Activated T-cell treated with anti-CD3 and anti-CD28 coated beads for 24 hours (primary cell): ENCODE results near the gene EED.
A peak's percentile ranks its signal among the peaks of the same experiment; 100 is the strongest.

Experiments used
- DNase-seq: peaks from one replicate; pipeline ENCODE4 v3.0.0-alpha.2; 2020; ENCODE audit warnings: low read depth

Gene EED, protein sequence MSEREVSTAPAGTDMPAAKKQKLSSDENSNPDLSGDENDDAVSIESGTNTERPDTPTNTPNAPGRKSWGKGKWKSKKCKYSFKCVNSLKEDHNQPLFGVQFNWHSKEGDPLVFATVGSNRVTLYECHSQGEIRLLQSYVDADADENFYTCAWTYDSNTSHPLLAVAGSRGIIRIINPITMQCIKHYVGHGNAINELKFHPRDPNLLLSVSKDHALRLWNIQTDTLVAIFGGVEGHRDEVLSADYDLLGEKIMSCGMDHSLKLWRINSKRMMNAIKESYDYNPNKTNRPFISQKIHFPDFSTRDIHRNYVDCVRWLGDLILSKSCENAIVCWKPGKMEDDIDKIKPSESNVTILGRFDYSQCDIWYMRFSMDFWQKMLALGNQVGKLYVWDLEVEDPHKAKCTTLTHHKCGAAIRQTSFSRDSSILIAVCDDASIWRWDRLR

GRCh38 chr11:86244522-86245368, at the start of gene EED:
Gene EED (plus strand): TSS chr11:86244753. CDS start chr11:86245230, 477 bp downstream.
- DNase-seq = peak; percentile 91

- DNase-seq = no peak
Observed at GRCh38 chr11:86194998-86195397, 49.6 kb upstream of the EED start.

GRCh38 chr11:86196085-86196696, 48.4 kb upstream of the EED start:
- no peak for DNase-seq

DNA sequence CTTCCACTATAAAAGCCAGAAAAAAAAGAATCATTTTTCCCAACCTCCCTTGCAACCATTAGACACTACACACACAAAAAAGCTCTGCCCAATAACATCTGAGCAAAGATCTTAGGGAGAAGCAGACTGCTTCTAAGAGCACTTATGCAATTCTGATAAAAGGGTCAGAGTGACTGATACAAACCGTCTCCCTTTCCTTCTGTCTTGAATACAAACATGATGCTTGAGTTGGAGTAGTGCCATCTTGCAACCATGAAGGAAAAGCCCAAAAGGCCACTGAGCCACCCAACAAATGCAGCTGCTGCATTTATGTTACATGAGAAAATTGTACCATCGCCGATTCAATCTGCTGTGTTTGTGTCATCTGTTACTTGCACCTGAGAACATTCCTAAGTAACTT, 47.6 kb upstream of the EED start:
- DNase-seq = no peak

- DNase-seq = no peak
Observed at GRCh38 chr11:86197448-86197847, 47.1 kb upstream of the EED start.

DNA sequence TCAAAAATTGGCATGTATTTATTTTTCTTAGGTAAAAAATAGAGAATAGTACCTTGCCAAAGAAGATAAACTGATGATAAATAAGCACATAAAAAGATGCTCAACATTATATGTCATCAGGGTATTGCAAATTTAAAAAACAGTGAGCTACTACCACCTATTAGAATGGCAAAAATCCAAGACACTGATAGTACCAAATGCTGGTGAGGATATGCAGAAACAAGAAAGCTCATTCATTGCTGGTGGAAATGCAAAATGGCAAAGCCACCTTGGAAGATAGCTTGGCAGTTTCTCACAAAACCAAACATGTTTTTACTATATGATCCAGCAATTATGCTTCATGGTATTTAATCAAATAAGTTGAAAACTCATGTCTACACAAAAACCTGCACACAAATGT, 46.4 kb upstream of the EED start:
- no peak for DNase-seq

- no peak for DNase-seq
Observed at GRCh38 chr11:86199354-86199753, 45.2 kb upstream of the EED start.

GRCh38 chr11:86201371-86201884, 43.1 kb upstream of the EED start:
- no peak for DNase-seq

GRCh38 chr11:86202013-86202336, 42.6 kb upstream of the EED start:
- DNase-seq = no peak

DNA sequence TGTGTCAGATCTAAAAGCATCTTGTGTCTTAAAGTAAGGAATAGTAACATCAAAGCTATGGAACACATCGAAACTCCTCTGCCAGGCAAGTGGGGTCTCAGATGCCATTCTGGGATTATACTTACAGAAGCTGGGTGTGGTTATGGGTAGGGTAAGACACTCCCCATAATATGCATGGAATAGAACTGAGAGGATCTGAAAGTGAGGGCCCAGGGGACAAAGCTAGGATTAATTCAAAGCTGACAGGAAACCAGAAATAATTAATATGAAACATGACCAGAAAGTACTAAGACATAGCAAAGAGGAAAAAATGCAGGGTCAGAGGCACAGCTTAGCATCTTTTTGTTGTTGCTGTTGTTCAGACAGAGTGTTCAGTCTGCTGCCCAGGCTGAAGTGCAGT, 40.2 kb upstream of the EED start:
- DNase-seq = no peak

GRCh38 chr11:86205421-86206336, 38.9 kb upstream of the EED start:
- no peak for DNase-seq

DNA sequence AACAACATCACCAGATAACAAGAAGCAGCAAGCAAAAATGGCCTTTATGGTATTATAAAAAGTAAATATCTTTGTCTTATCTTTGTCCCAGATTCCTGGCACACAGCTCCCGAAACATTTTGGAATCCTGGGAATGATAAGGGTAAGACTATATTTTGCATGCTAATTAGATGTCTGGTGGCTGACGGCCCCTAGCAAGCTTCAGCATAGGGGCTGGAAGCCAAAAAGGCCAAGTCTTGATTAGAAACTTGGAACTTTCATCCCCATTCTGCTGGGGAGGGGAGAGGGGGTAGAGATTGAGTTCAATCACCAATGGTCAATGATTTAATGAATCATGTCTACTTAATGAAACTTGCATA, 38.2 kb upstream of the EED start:
- DNase-seq = no peak

DNA sequence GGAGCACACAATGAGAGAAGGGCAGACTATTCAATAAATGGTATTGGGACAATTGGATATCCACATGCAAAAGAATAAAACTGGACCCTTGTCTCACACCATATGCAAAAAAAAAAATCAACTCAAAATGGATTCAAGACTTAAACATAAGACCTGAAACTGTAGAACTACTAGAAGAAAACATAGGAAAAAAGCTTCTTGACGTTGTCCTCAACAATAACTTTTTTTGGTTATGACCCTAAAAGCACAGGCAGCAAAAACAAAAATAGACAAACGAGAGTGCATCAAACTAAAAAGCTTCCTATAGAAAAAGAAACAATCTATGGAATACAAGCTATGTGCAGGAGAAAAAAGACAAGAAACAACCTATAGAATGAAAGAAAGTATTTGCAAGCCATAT, 37.1 kb upstream of the EED start:
- DNase-seq = no peak

DNA sequence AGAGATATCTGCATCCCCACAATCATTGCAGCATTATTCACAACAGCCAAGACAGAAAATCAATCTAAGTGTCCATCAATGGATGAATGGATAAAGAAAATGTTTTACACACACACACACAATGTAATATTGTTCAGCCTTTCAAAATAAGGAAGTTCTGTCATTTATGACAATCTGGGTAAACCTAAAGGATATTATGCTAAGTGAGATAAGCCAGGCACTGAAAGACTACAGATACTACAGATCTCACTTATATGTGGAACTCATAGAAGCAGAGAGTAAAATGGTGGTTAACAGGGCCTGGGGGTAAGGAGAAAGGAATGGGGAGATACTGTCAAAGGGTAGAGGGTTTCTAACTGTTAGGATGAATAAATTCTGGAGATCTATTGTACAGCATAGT, 36.0 kb upstream of the EED start:
- no peak for DNase-seq

DNA sequence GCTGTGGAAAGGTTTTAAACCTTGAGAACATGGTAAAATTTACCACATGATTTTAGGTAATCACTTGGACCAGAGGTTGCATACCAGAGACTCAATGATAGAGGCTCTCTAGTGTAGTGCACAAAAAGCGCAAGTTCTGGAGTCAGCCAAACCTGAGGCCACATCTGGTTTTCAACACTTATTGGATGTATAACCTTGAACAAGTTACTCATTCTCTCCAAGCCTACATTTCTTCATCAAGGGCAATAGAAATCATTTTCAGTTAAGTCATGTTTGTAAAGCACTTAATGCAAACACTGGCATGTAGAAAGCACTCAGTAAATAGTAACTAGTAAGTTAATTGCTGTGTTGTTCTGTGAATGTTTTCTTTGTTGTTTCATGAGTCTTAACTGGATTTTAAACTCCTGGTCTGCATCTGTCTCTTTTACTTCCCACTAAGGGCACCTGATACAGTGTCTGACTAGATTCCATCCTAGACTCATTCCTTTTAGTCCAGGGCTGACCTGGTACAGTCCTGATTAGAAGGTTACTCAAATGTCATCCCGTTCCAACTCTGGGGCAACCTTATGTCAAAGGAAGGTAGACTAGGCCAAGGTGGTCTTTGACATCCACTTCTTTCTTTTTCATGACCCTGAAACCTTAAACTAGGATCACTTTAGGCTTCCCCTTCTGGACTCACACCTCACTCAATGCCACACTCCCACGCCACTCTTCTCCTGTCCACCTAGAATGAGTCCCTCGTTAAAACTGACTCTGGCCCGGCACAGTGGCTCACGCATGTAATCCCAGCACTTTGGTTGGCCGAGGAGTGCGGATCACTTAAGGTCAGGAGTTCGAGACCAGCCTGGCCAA, 34.5 kb upstream of the EED start:
- DNase-seq = no peak

GRCh38 chr11:86210898-86211297, 33.7 kb upstream of the EED start:
- DNase-seq = no peak

GRCh38 chr11:86211619-86212018, 32.9 kb upstream of the EED start:
- DNase-seq = no peak

DNA sequence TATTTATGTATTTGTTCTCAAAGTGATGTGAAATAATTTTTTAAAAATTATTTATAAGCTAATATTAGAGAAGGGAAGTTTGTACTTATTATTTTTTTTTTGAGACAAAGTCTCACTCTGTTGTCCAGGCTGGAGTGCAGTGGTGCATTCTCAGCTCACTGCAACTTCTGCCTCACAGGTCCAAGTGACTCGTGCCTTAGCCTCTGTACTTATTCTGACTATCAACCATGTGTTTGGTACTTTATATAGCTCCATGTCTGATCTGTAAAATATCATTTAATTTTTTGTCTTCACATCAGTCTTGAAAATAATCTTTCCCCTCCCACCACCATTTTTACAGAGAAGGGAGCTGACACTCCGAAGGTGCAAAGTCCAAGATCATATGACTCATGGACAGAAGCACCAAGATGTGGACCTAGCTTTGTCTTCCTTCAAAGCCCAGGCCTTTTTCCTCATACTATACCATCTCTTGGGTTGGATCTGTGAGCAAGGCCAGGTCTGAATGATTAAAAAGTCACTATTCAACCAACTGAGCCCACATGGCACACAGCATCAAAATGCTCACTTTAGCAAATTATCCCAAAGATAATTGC, 32.4 kb upstream of the EED start:
- no peak for DNase-seq

DNA sequence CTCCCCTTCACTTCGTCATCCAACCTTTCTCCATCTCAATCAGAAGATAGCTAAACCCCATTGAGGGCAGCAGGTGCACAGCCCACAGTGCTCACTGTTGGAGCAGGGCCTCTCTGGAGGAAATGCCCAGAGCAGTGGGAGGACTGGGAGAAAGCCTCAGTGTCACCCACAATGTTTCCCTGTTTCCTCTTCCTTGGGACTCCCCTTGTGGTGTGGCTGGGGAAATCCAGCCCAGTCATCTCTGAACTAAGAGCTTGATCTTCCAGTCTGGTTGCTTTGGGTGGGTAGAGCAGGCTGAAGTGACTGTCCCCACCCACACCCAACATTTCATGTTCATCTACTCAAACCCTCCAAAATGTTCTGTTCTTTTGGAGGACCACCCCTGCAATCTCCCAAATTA, 29.8 kb upstream of the EED start:
- DNase-seq = peak; percentile 77
